Measurements from ENCODE around the gene GPC6. TPM values are rescaled to one million over a fixed set of nuclear protein-coding genes. Genes with fewer than 3 reads are reported as not detected.

The GPC6 gene
- polyA plus RNA-seq, 2 of the 4 experiments (the other 2 are of a cell fraction), result 8.0 to 14.4 TPM

DNA sequence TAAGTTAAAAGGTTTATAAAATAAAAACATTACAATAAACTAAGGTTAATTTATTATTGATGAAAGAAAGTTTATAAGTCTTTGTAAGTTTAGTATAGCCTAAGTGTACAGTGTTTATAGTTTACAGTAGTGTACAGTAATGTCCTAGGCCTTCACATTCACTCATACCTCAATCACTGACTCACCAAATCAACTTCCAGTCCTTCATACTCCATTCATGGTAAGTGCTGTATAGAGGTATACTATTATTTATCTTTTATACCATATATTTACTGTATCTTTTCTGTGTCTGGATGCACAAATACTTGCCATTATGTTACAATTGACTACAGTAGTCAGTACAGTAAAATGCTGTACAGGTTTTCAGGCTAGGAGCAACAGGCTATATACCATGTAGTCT, 490.0 kb downstream of the GPC6 start:
- no peak overlapping the region for H3K4me3 ChIP-seq
- POLR2A ChIA-PET, result no interaction called here
- DNase-seq (ENCODE audit: low read depth in 1 of 2, low spot score in 1 of 2) (no peak), FAIRE-seq (no peak), ATAC-seq (no peak)
- TF ChIP-seq CEBPB (IDR thresholded peaks at IDR 0.05) (no peak), SREBF2 (IDR thresholded peaks at IDR 0.05) (no peak), ATOH8 (CRISPR knock-in tag; IDR thresholded peaks at IDR 0.05; ENCODE audit: low read depth) (no peak), JUNB (IDR thresholded peaks at IDR 0.05) (no peak), ZNF302 (CRISPR knock-in tag; IDR thresholded peaks at IDR 0.05) (no peak), GATA3 (IDR thresholded peaks at IDR 0.05; ENCODE audit: borderline replicate concordance) (no peak), FOSB (CRISPR knock-in tag; IDR thresholded peaks at IDR 0.05) (no peak), NFE2L2 (conservative IDR thresholded peaks at IDR 0.05; ENCODE audit: low read length) (no peak), EHF (CRISPR knock-in tag; IDR thresholded peaks at IDR 0.05) (no peak), KDM1A (IDR thresholded peaks at IDR 0.05; ENCODE audit: low read depth) (no peak), RCOR1 (IDR thresholded peaks at IDR 0.05; ENCODE audit: low read depth, low read length) (no peak)
- TF ChIP-seq, protein P1, sequence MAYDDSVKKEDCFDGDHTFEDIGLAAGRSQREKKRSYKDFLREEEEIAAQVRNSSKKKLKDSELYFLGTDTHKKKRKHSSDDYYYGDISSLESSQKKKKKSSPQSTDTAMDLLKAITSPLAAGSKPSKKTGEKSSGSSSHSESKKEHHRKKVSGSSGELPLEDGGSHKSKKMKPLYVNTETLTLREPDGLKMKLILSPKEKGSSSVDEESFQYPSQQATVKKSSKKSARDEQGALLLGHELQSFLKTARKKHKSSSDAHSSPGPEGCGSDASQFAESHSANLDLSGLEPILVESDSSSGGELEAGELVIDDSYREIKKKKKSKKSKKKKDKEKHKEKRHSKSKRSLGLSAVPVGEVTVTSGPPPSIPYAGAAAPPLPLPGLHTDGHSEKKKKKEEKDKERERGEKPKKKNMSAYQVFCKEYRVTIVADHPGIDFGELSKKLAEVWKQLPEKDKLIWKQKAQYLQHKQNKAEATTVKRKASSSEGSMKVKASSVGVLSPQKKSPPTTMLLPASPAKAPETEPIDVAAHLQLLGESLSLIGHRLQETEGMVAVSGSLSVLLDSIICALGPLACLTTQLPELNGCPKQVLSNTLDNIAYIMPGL (CRISPR knock-in tag; IDR thresholded peaks at IDR 0.05; ENCODE audit: borderline replicate concordance), result no peak
- TF ChIP-seq, protein P2, sequence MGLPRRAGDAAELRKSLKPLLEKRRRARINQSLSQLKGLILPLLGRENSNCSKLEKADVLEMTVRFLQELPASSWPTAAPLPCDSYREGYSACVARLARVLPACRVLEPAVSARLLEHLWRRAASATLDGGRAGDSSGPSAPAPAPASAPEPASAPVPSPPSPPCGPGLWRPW (IDR thresholded peaks at IDR 0.05), result no peak
- TF ChIP-seq, protein P3, sequence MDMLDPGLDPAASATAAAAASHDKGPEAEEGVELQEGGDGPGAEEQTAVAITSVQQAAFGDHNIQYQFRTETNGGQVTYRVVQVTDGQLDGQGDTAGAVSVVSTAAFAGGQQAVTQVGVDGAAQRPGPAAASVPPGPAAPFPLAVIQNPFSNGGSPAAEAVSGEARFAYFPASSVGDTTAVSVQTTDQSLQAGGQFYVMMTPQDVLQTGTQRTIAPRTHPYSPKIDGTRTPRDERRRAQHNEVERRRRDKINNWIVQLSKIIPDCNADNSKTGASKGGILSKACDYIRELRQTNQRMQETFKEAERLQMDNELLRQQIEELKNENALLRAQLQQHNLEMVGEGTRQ (IDR thresholded peaks at IDR 0.05), result no peak
- H3K4me1 ChIP-seq, result no peaks in the 10 kb centered on the region
- H3K9me3 ChIP-seq, result no peaks in the 10 kb centered on the region; the same call in 2 of the 3 replicates
- CTCF ChIA-PET, result no interaction called here
- H3K4me2 ChIP-seq, result no peak overlapping the region
- no peak overlapping the region for H3K27ac ChIP-seq

- H3K27ac ChIP-seq, result no peak overlapping the region
- H3K4me2 ChIP-seq, result no peak overlapping the region
- no peaks in the 10 kb centered on the region for H3K4me1 ChIP-seq
- FAIRE-seq, result no peak
- POLR2A ChIA-PET, result no interaction called here
- H3K4me3 ChIP-seq, result no peak overlapping the region
- 14% methylated on average over 3 of the region's 3 CpGs for WGBS (ENCODE audit: missing lambda C conversion rate)
- ATAC-seq, result no peak
- CTCF ChIA-PET, result no interaction called here
- TF ChIP-seq TFCP2L1 (CRISPR knock-in tag; IDR thresholded peaks at IDR 0.05) (no peak), NR3C1 (IDR thresholded peaks at IDR 0.05) (no peak), EP300 (IDR thresholded peaks at IDR 0.05) (no peak)
- no peaks in the 10 kb centered on the region for H3K9me3 ChIP-seq
- DNase-seq (ENCODE audit: low read depth in 1 of 2, low spot score in 1 of 2), result no peak
Measured at GRCh38 chr13:93721483-93721882, 494.9 kb downstream of the GPC6 start.

- POLR2A ChIA-PET, result no interaction called here
- FAIRE-seq (no peak), DNase-seq (ENCODE audit: low read depth in 1 of 2, low spot score in 1 of 2) (no peak), ATAC-seq (no peak)
- TF ChIP-seq EP300 (IDR thresholded peaks at IDR 0.05), result no peak
- TF ChIP-seq EHMT2 (IDR thresholded peaks at IDR 0.05; ENCODE audit: low read depth), result no peak
- TF ChIP-seq CEBPB (IDR thresholded peaks at IDR 0.05), result no peak
- TF ChIP-seq POLR2A (IDR thresholded peaks at IDR 0.05; ENCODE audit: low read length), result no peak
- TF ChIP-seq, protein P1 (CRISPR knock-in tag; IDR thresholded peaks at IDR 0.05; ENCODE audit: borderline replicate concordance), result no peak
- no peak for TF ChIP-seq NFE2L2 (conservative IDR thresholded peaks at IDR 0.05; ENCODE audit: low read length)
- no peak for TF ChIP-seq SREBF2 (IDR thresholded peaks at IDR 0.05)
- TF ChIP-seq TP53 (CRISPR knock-in tag; IDR thresholded peaks at IDR 0.05), result no peak
- no peak for TF ChIP-seq CBX8 (IDR thresholded peaks at IDR 0.05)
- TF ChIP-seq, protein P3 (IDR thresholded peaks at IDR 0.05), result no peak
- no peak for TF ChIP-seq HDAC2 (IDR thresholded peaks at IDR 0.05)
- TF ChIP-seq ELK1 (IDR thresholded peaks at IDR 0.05; ENCODE audit: low read depth, low read length), result no peak
- Histone ChIP-seq H3K4me2 (no peak overlapping the region), H3K9me3 (no peaks in the 10 kb centered on the region), H3K27ac (no peak overlapping the region), H3K4me1 (no peaks in the 10 kb centered on the region), H3K4me3 (no peak overlapping the region)
- WGBS (ENCODE audit: missing lambda C conversion rate), result 66% methylated on average over 3 of the region's 3 CpGs
- CTCF ChIA-PET, result no interaction called here
Measured at GRCh38 chr13:93723316-93723715, 496.7 kb downstream of the GPC6 start.

All from A549 (cell line).